GM19023 (cell line): Measurements from ENCODE around the gene FITM1.

Experiments used
- ATAC-seq: cut with Tn5 transposase; IDR thresholded peaks from one replicate; pipeline ENCODE4 v1.9.1; 2021; ENCODE audit warnings: mild to moderate bottlenecking, moderate library complexity; ENCODE audit not compliant: unreplicated experiment

FITM1 gene

GRCh38 chr14:24156840-24157239 lies 26.4 kb downstream of the FITM1 start:
- ATAC-seq = no peak

GRCh38 chr14:24157331-24157730 lies 26.9 kb downstream of the FITM1 start:
- ATAC-seq = no peak

GRCh38 chr14:24159777-24160498 lies 29.5 kb downstream of the FITM1 start:
- no peak for ATAC-seq

GRCh38 chr14:24160499-24160849 lies 30.0 kb downstream of the FITM1 start:
- no peak for ATAC-seq

GRCh38 chr14:24160850-24161804 lies 30.7 kb downstream of the FITM1 start, which contains the start of gene IRF9:
IRF9 (plus strand) TSS chr14:24161265; CDS start chr14:24162145, 880 bp downstream.
- ATAC-seq = peak; percentile 83

GRCh38 chr14:24162093-24162492 lies 31.6 kb downstream of the FITM1 start:
- no peak for ATAC-seq

- ATAC-seq = no peak
Measured at GRCh38 chr14:24164518-24164991, 34.1 kb downstream of the FITM1 start.

- ATAC-seq = no peak
Measured at GRCh38 chr14:24165785-24166184, 35.3 kb downstream of the FITM1 start.

GRCh38 chr14:24167469-24168114 lies 37.1 kb downstream of the FITM1 start:
- no peak for ATAC-seq

- peak; percentile 83 for ATAC-seq
Measured at GRCh38 chr14:24171422-24172260, 41.2 kb downstream of the FITM1 start, which contains the start of gene REC8. REC8 (plus strand) TSS chr14:24172080; CDS start chr14:24172553, 473 bp downstream.

GRCh38 chr14:24172261-24172860 lies 41.9 kb downstream of the FITM1 start:
- ATAC-seq = no peak

- no peak for ATAC-seq
Measured at GRCh38 chr14:24172871-24173281, 42.4 kb downstream of the FITM1 start.

- ATAC-seq = no peak
Measured at GRCh38 chr14:24176599-24176998, 46.1 kb downstream of the FITM1 start.

- ATAC-seq = no peak
Measured at GRCh38 chr14:24177041-24177825, 46.8 kb downstream of the FITM1 start.

GRCh38 chr14:24177891-24178290 lies 47.4 kb downstream of the FITM1 start:
- no peak for ATAC-seq

- ATAC-seq = no peak
Measured at GRCh38 chr14:24178399-24179178, 48.1 kb downstream of the FITM1 start.

- ATAC-seq = no peak
Measured at GRCh38 chr14:24179294-24179960, 49.0 kb downstream of the FITM1 start.
